ENCODE results near the gene HIRIP3.
A peak's percentile ranks its signal among the peaks of the same experiment; 100 is the strongest.
"Not testable (repeated sequence)": the region's sequence is repeated elsewhere in the genome, so short reads cannot be mapped to it uniquely, and the experiment has no call there.

The HIRIP3 gene

GRCh38 chr16:30022887-30023286 is 27.5 kb upstream of the HIRIP3 start, which contains the start of gene C16orf92:
Gene C16orf92 (plus strand): TSS chr16:30023198. CDS start chr16:30023341, 143 bp downstream.
- H3K27me3 ChIP-seq = peaks cover 0 to 32% (median 23%) of the 10 kb centered on the region in 11 experiments; a peak in 15 of 22 replicates
- H4K20me1 ChIP-seq = peaks cover 0 to 25% (median 0%) of the 10 kb centered on the region in 11 experiments; a peak in 5 of 22 replicates
- no peak within 1 kb of the TSS for H3K9ac ChIP-seq
- no peak within 1 kb of the TSS for H3K27ac ChIP-seq
- H3K4me1 ChIP-seq = peaks cover 9 to 18% (median 10%) of the 10 kb centered on the region in 10 experiments; a peak in 17 of 20 replicates
- TF ChIP-seq Cebpa-rat (IDR thresholded peaks at IDR 0.05) = no peak
- no peak within 1 kb of the TSS for H3K4me3 ChIP-seq
- no peaks in the 10 kb centered on the region for H3K9me3 ChIP-seq (replicated peaks in 1 of 11)
- peak within 1 kb of the TSS in 2 of 11 experiments; percentile 94 to 99; a peak in 3 of 22 replicates for H3K4me2 ChIP-seq
- no peaks in the 10 kb centered on the region for H3K36me3 ChIP-seq

DNA sequence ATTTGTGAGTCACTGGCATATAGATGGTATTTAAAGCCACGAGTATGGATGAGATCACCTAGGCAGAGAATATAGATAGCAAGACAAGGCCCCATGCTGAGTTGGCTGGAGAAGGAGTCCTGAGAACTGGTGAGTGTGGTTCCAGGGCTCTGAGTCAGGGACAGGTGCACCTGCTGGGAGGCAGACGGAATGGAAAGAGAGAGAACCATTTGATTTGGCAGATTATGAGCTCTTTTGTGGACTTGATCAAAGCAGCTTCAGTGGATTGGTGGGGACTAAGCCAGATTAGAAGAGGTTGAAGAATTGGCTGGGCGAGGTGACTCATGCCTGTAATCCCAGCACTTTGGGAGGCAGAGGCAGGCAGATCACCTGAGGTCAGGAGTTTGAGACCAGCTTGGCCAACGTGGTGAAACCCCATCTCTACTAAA is 23.3 kb upstream of the HIRIP3 start:
- Histone ChIP-seq H3K4me3 (no peak overlapping the region), H3K9ac (no peak overlapping the region), H3K27me3 (peaks cover 0 to 3% (median 0%) of the 10 kb centered on the region in 11 experiments; a peak in 1 of 22 replicates), H3K4me2 (no peak overlapping the region), H3K9me3 (replicated peaks in 1 of 11) (no peaks in the 10 kb centered on the region), H3K36me3 (no peaks in the 10 kb centered on the region), H4K20me1 (no peaks in the 10 kb centered on the region), H3K4me1 (peaks cover 9 to 18% (median 10%) of the 10 kb centered on the region in 10 experiments; a peak in 17 of 20 replicates), H3K27ac (no peak overlapping the region)
- no peak for TF ChIP-seq Cebpa-rat (IDR thresholded peaks at IDR 0.05)

GRCh38 chr16:30017937-30018336 is 22.5 kb upstream of the HIRIP3 start:
- H3K9ac ChIP-seq; H3K4me3 ChIP-seq; H3K27me3 ChIP-seq; H3K36me3 ChIP-seq; H3K27ac ChIP-seq; H3K9me3 ChIP-seq (replicated peaks in 1 of 11); H3K4me2 ChIP-seq; H4K20me1 ChIP-seq: not testable (repeated sequence)
- H3K4me1 ChIP-seq = peaks cover 9 to 18% (median 10%) of the 10 kb centered on the region in 10 experiments; a peak in 17 of 20 replicates

DNA sequence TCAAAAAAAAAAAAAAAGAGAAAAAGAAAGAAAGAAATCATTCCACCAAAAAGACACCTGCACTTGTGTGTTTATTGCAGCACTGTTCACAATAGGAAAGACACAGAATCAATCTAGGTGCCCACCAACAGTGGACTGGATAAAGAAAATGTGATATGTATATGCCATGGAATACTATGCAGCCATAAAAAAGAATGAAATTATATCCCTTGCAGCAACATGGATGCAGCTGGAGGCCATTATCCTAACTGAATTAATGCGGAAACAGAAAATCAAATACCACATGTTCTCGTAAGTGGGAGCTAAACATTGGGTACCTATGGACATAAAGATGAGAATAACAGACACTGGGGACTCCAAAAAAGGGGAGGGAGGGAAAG is 21.9 kb upstream of the HIRIP3 start:
- no peak overlapping the region for H3K4me2 ChIP-seq
- no peaks in the 10 kb centered on the region for H4K20me1 ChIP-seq
- H3K9me3 ChIP-seq (replicated peaks in 1 of 11) = no peaks in the 10 kb centered on the region
- peaks cover 9 to 18% (median 10%) of the 10 kb centered on the region in 10 experiments; a peak in 17 of 20 replicates for H3K4me1 ChIP-seq
- H3K36me3 ChIP-seq = no peaks in the 10 kb centered on the region
- no peak overlapping the region for H3K4me3 ChIP-seq
- TF ChIP-seq Cebpa-rat (IDR thresholded peaks at IDR 0.05) = no peak
- H3K27ac ChIP-seq = no peak overlapping the region
- peaks cover 0 to 5% (median under 1%) of the 10 kb centered on the region in 11 experiments; a peak in 9 of 22 replicates for H3K27me3 ChIP-seq
- H3K9ac ChIP-seq = no peak overlapping the region

DNA sequence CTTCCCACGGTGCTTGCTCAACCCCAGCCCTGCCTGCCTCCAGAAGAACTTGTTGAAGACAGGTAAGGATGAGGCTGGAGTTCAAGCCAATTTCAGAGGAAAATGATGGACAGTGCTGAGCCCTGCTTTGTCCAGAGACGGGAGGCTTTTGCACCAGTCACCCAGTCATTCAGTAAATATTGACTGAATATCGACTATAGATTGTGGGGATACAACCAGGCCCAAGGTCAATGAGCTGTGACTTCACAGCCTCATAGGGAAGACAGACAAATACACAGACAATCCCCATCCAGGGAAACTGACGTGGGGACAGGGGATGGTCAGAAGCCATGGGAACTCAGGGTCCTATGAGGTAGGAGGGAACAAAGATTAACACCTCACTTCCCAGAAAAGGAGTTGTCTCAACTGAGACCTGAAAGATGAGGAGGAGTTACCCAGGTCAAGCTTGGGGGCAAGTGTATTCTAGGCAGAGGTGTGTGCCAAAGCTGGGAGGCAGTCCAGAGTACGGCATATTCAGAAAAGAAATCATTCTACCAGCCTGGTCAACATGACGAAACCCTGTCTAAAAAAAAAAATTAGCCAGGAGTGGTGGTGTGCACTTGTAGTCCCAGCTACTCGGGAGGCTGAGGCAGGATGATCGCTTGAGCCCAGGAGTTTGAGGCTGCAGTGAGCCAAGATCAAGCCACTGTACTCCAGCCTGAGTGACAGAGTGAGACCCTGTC is 21.3 kb upstream of the HIRIP3 start:
- no peak for TF ChIP-seq Cebpa-rat (IDR thresholded peaks at IDR 0.05)
- Histone ChIP-seq H3K9me3 (replicated peaks in 1 of 11) (no peaks in the 10 kb centered on the region), H3K27ac (no peak overlapping the region), H3K4me3 (no peak overlapping the region), H3K4me1 (peaks cover 8 to 21% (median 14%) of the 10 kb centered on the region in 10 experiments), H3K9ac (no peak overlapping the region), H3K36me3 (no peaks in the 10 kb centered on the region), H4K20me1 (no peaks in the 10 kb centered on the region), H3K27me3 (peaks cover 0 to 11% (median 4%) of the 10 kb centered on the region in 11 experiments; a peak in 13 of 22 replicates), H3K4me2 (no peak overlapping the region)

GRCh38 chr16:30015450-30015849 is 20.0 kb upstream of the HIRIP3 start:
- H3K9ac ChIP-seq; H4K20me1 ChIP-seq; H3K27ac ChIP-seq; H3K4me3 ChIP-seq; H3K36me3 ChIP-seq; H3K9me3 ChIP-seq (replicated peaks in 1 of 11): not testable (repeated sequence)
- 0 out of 22 replicates have a peak overlapping the region, but pooled peaks of 1 of the 11 experiments have one; percentile 7 for H3K4me2 ChIP-seq
- H3K27me3 ChIP-seq = peaks cover 0 to 22% (median 4%) of the 10 kb centered on the region in 11 experiments; a peak in 13 of 22 replicates
- H3K4me1 ChIP-seq = peaks cover 3 to 16% (median 13%) of the 10 kb centered on the region in 10 experiments

GRCh38 chr16:30012598-30012997 is 17.2 kb upstream of the HIRIP3 start:
- H3K4me1 ChIP-seq = peaks cover 11 to 31% (median 25%) of the 10 kb centered on the region in 10 experiments
- H4K20me1 ChIP-seq = peaks cover 0 to 16% (median 0%) of the 10 kb centered on the region in 11 experiments; a peak in 2 of 22 replicates
- not testable (repeated sequence) for H3K9ac ChIP-seq; H3K9me3 ChIP-seq (replicated peaks in 1 of 11); H3K27ac ChIP-seq; H3K4me3 ChIP-seq; H3K36me3 ChIP-seq
- H3K4me2 ChIP-seq = peak overlapping the region in 1 of 11 experiments; percentile 97; a peak in 2 of 22 replicates
- H3K27me3 ChIP-seq = peaks cover 0 to 29% (median 4%) of the 10 kb centered on the region in 11 experiments; a peak in 13 of 22 replicates

DNA sequence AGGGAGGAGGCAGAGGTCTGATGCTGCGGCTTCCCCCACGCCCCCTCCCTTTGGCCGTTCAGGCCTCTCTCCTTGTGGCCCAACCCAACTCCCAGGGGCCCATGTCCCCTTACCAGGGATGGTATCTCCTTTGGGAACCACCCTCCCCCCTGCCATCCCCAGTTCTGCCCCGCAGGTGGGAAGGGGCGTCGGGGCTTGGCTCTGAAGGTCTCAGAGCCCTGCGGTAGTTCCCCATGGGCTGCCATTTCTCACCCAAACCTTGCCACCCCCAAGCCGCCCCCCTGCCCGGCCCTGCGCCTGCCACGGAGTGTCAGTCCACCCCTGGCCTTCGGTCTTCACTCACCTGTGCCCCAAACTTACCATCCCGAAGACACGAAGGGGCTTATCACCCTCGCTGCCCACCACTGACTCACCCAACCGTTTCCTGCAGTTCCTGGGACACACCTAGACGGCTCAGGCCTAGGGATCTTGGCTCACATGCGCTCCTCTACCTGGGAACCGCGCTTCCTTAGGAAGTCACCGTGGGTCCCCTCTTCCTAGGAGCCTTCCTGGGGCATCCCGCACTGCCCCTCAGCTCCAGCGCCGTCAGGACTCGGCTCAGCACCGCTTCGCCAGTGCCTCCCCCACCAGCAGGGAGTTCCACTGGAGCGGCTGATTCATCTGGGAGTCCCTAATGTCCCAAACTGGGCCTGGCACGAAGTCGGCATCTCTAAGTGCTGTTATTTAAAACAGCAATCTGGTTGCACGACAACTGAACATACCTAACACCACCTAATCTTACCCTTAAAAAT is 16.5 kb upstream of the HIRIP3 start:
- H3K4me1 ChIP-seq = peaks cover 11 to 36% (median 25%) of the 10 kb centered on the region in 10 experiments
- H3K4me2 ChIP-seq = peak overlapping the region; percentile 88 to 100 (median 97)

More for the DNA sequence above, 16.5 kb upstream of the HIRIP3 start:
- peaks cover 0 to 20% (median 0%) of the 10 kb centered on the region in 11 experiments; a peak in 2 of 22 replicates for H4K20me1 ChIP-seq
- H3K36me3 ChIP-seq = no peaks in the 10 kb centered on the region; a peak in 1 of 22 replicates
- H3K9me3 ChIP-seq (replicated peaks in 1 of 11) = no peaks in the 10 kb centered on the region
- H3K27me3 ChIP-seq = peaks cover 0 to 29% (median 4%) of the 10 kb centered on the region in 11 experiments; a peak in 13 of 22 replicates
- peak overlapping the region; percentile 52 to 75 (median 62); a peak in 16 of 20 replicates for H3K4me3 ChIP-seq
- no peak overlapping the region for H3K27ac ChIP-seq
- no peak for TF ChIP-seq Cebpa-rat (IDR thresholded peaks at IDR 0.05)
- H3K9ac ChIP-seq = peak overlapping the region in 2 of 11 experiments; percentile 58 to 79; a peak in 2 of 22 replicates
